Stimulated activated naive CD4-positive, alpha-beta T cell treated with Interleukin-2 at 50 U/mL for 16 hours (primary cell): ENCODE measurements around the gene PAK1.
"Not testable (repeated sequence)": the region's sequence is repeated elsewhere in the genome, so short reads cannot be mapped to it uniquely, and the experiment has no call there.

Experiments used
- DNase-seq: peaks from one replicate; lab custom pipeline; 2025; lab: John Stamatoyannopoulos, UW

The PAK1 gene

GRCh38 chr11:77402218-77402556 lies 71.7 kb downstream of the PAK1 start:
- DNase-seq = no peak

DNA sequence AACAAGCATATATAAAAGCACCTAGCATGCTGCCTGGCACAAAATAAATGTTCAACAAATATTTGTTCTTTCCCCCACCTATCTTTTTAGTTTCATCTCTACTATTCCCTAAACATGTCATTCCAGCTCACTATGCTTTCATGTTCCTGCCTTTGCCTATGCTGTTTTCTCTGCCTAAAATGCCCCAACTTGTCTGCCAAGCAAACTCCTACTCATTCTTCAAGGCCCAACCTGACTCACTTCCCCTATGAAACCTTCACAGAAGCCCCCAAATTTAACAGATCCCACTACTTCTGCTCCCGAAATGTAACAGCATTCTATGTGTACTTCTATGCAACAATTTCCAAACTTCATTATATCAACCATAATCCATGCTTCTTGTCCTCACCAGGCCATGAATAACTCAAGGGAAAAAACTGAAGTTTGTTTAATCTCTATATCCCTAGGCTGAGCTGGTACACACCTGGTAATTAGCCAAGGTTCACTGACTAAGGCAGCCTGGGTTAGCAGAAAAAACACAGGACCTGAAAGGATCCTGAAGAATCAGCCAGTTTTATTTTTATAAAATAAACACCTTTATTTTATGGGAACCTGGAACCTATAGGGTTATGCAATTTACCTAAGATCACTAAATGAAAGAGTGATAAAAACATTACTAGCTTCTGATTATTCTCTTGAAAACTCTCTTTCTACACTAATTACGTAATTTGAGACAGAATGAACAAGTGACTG lies 72.2 kb downstream of the PAK1 start:
- DNase-seq = no peak

GRCh38 chr11:77400775-77401449 lies 73.0 kb downstream of the PAK1 start:
- no peak for DNase-seq

- DNase-seq = no peak
Measured at GRCh38 chr11:77400271-77400670, 73.6 kb downstream of the PAK1 start.

DNA sequence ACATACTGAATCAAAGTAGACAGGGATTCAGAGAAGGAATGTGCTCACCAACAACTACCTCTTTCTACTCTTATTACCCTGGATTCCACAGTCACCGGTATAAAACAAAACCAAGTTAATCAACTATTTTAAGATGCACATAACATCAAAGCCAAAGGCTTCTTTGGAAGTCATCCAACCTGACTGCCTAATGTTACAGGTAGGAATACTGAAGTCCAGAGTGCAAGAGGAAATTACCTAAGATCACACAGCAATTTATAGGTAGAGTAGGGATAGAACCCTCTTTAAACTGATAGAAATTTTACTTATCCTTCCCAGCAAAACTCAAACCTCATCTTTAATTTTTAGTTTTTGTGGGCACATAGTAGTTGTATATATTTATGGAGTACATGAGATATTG lies 76.3 kb downstream of the PAK1 start:
- no peak for DNase-seq

- DNase-seq = no peak
Measured at GRCh38 chr11:77396911-77397310, 77.0 kb downstream of the PAK1 start.

DNA sequence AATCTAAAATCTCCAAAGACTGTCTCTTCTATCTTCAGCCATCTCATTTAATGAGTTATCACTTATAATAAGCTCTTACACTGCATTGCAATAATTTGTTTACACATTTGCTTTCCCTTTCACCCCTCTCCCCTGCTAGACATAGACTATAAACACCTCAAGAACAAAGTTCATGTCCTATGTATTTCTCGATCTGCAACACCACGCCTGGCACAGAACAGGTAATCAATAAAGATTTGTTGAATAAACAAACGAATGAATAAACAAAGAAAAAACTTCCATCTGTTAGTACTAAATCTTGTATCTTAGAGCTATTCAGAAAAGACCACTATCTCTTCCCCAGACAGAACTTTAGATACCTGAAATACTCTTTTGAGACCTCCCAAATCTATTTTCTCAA lies 77.6 kb downstream of the PAK1 start:
- no peak for DNase-seq

- no peak for DNase-seq
Measured at GRCh38 chr11:77395460-77396173, 78.3 kb downstream of the PAK1 start.

GRCh38 chr11:77392842-77393241 lies 81.1 kb downstream of the PAK1 start:
- no peak for DNase-seq

- no peak for DNase-seq
Measured at GRCh38 chr11:77387701-77388100, 86.2 kb downstream of the PAK1 start.

DNA sequence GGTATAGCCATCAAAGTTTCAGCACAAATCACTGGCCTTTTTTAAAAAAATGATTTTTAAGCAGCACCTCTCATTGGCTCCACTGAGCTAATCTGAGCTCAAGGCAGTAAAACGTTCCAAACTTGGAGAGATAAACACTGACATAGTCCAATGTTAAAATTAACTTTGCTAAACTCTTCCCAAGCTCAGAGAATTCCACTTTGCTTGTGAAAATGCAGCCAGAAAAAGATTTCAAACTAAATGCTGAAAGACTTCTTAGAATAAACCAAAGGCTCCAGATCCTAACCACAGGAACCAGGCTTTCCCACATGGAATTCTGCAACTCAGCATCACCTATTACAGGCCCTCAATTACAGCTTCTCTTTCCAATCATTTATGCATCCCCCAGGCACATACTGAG lies 87.7 kb downstream of the PAK1 start:
- no peak for DNase-seq

DNA sequence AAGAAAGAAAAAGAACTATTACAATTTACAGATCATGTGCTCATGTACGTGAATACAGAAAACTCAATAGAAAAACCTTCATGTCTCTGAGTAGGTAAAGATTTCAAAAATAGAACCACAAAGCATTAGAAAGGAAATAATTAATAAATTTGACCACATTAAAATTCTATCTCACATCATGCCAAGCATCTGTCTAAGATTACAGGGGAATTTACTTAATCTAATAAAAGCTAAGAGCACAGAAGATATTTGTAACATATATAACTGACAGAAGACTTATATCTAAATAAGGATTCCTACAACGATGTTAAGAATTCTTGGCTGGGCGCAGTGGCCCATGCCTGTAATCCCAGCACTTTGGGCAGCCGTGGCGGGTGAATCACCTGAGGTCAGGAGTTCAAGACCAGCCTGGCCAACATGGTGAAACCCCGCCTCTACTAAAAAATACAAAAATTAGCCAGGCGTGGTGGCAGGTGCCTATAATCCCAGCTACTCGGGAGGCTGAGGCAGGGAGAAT lies 88.6 kb downstream of the PAK1 start:
- DNase-seq = not testable (repeated sequence)

DNA sequence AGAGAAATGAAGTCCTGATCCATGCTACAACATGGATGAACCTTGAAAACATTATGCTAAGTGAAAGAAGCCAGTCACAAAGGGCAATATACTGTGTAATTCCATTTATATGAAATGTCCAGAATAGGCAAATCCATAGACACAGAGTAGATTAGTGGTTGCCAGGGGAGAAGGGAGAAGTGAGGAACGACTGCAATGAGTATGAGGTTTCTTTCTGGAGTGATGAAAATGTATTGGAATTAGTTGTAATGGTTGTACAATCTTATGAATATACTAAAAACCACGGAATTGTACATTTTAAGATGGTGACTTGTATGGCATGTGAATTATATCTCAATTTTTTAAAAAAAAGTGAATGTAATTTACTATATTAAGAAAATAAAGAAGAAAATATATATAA lies 89.3 kb downstream of the PAK1 start:
- no peak for DNase-seq

DNA sequence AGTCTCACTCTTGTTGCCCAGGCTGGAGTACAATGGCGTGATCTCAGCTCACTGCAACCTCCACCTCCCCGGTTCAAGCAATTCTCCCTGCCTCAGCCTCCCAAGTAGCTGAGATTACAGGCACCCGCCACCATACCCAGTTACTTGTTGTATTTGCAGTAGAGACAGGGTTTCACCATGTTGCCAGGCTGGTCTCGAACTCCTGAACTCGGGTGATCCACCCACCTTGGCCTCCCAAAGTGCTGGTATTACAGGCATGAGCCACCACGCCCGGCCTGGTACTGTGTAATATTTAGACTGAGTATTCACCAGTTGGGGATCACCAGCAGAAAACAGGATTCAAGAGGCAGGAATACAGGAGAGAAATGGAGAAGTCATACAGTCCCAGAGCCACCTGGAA lies 90.5 kb downstream of the PAK1 start:
- DNase-seq = not testable (repeated sequence)

DNA sequence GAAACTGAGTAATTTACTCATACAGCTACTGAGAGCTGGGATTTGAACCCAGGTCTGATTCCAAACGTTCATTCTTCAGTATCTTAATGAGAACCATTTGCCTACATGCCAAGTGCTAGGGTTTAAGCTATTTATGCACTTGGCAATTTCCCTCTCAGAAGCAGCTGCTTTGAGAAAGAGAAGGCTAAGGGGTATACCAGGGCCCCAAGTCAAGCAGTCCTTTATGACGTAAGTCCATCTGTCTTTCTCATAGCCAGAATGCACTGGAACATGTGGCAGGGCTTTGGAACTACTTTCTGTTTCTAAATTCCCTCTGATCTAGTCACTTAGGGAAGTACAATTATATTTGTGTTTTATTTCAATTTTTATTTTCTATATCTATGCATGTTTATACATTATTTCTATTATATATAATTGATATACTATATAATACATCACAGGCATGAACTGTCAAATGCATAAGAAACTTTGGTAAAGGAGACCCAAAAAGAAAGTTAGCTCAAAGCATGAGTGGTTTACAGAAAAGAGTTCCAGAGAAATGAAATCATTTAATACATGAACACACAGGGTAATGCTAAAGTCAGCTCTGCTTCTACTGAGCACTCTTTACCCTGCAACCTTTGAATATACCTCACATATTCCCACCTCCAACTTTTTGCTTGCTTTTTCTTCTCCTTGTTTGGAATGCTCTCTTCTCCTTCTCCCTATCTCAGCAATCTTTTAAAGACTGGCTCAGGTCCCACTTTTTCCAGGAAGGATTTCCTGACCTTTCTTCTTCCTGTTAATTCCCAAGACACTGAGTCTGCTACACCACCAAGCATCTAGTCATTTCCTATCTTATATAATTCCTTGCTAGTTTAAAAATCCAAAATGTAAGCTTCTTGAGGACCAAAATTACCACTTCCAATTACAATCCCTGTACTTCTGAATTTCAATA lies 91.9 kb downstream of the PAK1 start:
- DNase-seq = no peak

GRCh38 chr11:77379934-77380333 lies 94.0 kb downstream of the PAK1 start:
- DNase-seq = no peak

- DNase-seq = no peak
Measured at GRCh38 chr11:77379253-77379652, 94.6 kb downstream of the PAK1 start.

DNA sequence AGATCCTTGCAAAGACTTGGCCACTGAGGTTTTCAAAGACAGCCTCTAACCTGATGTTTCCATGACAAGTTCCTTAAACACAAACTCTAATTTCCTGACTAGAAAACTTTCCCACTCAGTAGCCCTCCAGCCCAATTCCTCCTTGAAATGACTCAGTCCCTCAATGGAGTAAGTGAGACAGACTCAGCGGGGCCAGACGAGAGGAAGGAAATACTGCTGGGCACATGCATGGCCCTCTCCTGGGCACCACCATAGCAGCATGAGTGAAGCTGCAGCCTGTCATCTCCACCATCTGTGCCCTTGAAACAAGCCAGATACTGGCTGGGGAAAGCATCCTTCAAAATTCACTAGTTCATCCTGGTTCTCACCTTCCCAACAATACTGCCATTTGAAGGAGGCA lies 96.2 kb downstream of the PAK1 start:
- no peak for DNase-seq

DNA sequence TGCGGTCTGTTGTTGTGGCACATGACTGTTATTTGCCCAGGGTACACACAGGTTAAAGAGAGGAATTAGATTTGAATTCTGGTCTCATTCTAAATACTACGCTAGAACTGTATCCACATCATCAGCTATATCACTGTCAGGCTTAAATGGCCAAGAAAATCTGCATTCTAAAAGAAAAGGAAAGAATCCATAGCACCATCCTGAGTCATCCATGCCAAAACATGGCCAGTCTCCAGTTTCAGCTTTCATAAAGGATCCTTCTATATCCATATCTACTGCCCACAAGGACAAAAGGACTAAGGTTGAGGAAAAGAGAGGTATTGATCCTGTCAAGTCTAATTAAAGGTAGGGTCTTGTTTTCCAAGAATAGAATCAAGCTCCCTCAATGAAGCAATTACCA lies 98.8 kb downstream of the PAK1 start:
- no peak for DNase-seq

DNA sequence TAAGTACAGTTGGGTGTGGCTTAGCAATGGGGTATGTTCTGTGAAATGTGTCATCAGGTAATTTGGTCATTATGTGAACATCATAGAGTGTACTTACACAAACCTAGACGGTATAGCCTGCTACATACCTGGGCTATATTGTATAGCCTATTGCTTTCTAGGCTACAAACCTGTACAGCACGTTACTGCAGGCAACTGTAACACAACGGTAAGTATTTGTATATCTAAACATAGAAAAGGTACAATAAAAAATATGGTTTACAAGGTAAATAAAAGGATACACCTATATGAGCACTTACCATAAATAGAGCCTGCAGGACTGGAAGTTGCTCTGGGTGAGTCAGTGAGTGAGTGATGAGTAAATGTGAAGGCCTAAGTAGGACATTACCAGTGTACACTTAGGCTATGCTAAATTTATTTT lies 99.3 kb downstream of the PAK1 start:
- no peak for DNase-seq

GRCh38 chr11:77374108-77374507 lies 99.8 kb downstream of the PAK1 start:
- no peak for DNase-seq

GRCh38 chr11:77372726-77373125 lies 101.2 kb downstream of the PAK1 start:
- no peak for DNase-seq
